CD4-positive, alpha-beta T cell (primary cell): Measurements from ENCODE around the gene PLAC1. TPM values are rescaled to one million over a fixed set of nuclear protein-coding genes. Genes with fewer than 3 reads are reported as not detected.

Experiments used
- ATAC-seq: fragments of 200-7000 bp; cut with Tn5 transposase; one replicate; pipeline ENCODE4 v1.10.0; 2022; ENCODE audit warnings: mild to moderate bottlenecking; ENCODE audit not compliant: poor library complexity
- CTCF ChIA-PET: fragments of 350-600 bp; sonication (Branson Sonifier 250); formaldehyde crosslinking; loops from one replicate; lab custom pipeline; 2021; ENCODE audit warnings: antibody characterized with exemption, inconsistent platforms; lab: Charles Lee
- POLR2A ChIA-PET: fragments of 350-600 bp; sonication (Branson Sonifier 250); formaldehyde crosslinking; loops from one replicate; lab custom pipeline; 2021; ENCODE audit warnings: antibody characterized with exemption, inconsistent platforms; lab: Charles Lee
- DNase-seq, 14 experiments: peaks; one replicate each; pipeline ENCODE4 v3.0.0-alpha.2; 2013 to 2020; ENCODE audit warnings: mixed read lengths in 2 of 14
- H3K27ac ChIP-seq, 2 donors: one replicate each; pipeline versions ENCODE4 v1.5.1 to v1.7.0; 2013; ENCODE audit warnings: low read length in 2 of 2, low read depth in 1 of 2, mild to moderate bottlenecking in 1 of 2
- H3K27me3 ChIP-seq, 2 experiments: 1 replicate in 1 of 2; 2 replicates in 1 of 2; pipeline versions ENCODE4 v1.6.1 to v1.7.0; 2013; ENCODE audit warnings: low read length in 2 of 2, control low read depth in 1 of 2, mild to moderate bottlenecking in 1 of 2, moderate library complexity in 1 of 2; ENCODE audit not compliant: insufficient read depth in 2 of 2, control insufficient read depth in 1 of 2
- H3K36me3 ChIP-seq: one replicate; pipeline ENCODE4 v1.6.1; 2013; ENCODE audit warnings: low read length, control low read depth; ENCODE audit not compliant: insufficient read depth
- H3K4me1 ChIP-seq: one replicate; pipeline ENCODE4 v1.6.1; 2013; ENCODE audit warnings: low read length, control low read depth; ENCODE audit not compliant: insufficient read depth
- H3K4me3 ChIP-seq: one replicate; pipeline ENCODE4 v1.5.1; 2013; ENCODE audit warnings: mild to moderate bottlenecking, low read length, moderate library complexity
- H3K9me3 ChIP-seq, 2 experiments: 1 replicate in 1 of 2; 2 replicates in 1 of 2; pipeline versions ENCODE4 v1.6.1 to v1.7.0; 2013; ENCODE audit warnings: low read length in 2 of 2, mild to moderate bottlenecking in 2 of 2, control low read depth in 1 of 2, moderate library complexity in 1 of 2; ENCODE audit not compliant: control insufficient read depth in 1 of 2, insufficient read depth in 1 of 2
- H3K27ac Mint-ChIP-seq: one replicate; pipeline ENCODE4 v1.8.0; 2020; ENCODE audit warnings: mixed read lengths
- H3K27me3 Mint-ChIP-seq: one replicate; pipeline ENCODE4 v1.8.0; 2021; ENCODE audit warnings: mixed read lengths
- H3K36me3 Mint-ChIP-seq: one replicate; pipeline ENCODE4 v1.8.0; 2021; ENCODE audit warnings: low read depth, mixed read lengths
- H3K4me1 Mint-ChIP-seq: one replicate; pipeline ENCODE4 v1.8.0; 2021; ENCODE audit warnings: low read depth, mixed read lengths
- H3K4me3 Mint-ChIP-seq: one replicate; pipeline ENCODE4 v1.8.0; 2020; ENCODE audit warnings: mild to moderate bottlenecking, mixed read lengths
- H3K9me3 Mint-ChIP-seq: one replicate; pipeline ENCODE4 v1.8.0; 2020; ENCODE audit warnings: mixed read lengths
- intact Hi-C, 2 experiments: fragments of 100-400 bp; cut with DNase I in 1 of 2; cut with micrococcal nuclease in 1 of 2; formaldehyde crosslinking; loops; one replicate each; pipeline versions ENCODE4 v1.15.1 to v1.9.0; 2023 to 2025; cut with DNase I, micrococcal nuclease
- total RNA-seq, 174 experiments: library from RNA in 2 of 174; stranded (reverse) in 2 of 174; gene quantifications; one replicate each; pipeline ENCODE4 v1.2.3 and lab custom pipeline; 2021 to 2026
- TF ChIP-seq, protein P1 (sequence below): fragments of 200-600 bp; IDR thresholded peaks from one replicate; pipeline ENCODE4 v1.8.0; 2022; ENCODE audit warnings: antibody characterized with exemption, mild to moderate bottlenecking

The PLAC1 gene
- total RNA-seq, 2 experiments from 2014 or later, result not detected

DNA sequence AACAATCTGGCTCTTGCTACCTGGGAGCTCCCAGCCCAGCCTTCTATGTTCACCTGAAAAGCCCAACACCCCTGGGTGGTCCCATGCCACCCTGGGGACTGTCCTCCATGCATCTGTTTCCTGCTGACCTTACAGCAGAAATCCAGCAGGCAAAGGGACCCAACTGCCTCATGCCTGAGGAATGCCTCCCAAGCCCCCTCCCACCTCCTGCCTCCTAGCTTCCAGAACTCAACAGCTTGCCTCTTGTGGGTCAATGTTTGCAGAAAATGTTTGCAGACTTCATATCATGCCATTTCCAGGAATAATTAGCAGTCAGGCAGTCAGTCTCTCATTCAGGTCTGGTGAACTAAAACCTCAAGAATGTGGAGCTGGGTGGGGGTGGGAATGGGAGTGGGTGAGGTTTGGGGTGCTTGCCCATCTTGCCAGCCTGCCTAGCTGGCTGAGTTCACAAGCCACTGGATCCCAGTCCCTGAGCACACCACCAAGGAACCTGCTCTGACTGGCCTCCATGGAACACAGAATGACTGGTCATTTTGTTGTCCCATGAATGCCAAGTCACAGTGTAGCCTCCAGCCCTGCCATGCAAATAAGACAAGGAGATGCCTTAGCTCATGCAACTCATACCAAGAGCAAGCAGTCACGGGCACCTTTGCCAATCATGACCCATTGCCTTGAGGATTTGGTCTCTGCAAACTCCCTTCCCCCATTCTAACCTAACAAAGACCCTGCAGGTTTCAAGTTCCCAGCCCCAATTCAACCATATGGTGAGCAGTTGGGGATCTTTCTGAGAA lies 12.1 kb upstream of the PLAC1 start:
- ChIA-PET CTCF (no interaction called here), POLR2A (no interaction called here)
- Mint-ChIP-seq H3K27me3 (no peaks in the 10 kb centered on the region), H3K27ac (no peak overlapping the region), H3K36me3 (no peaks in the 10 kb centered on the region), H3K4me3 (no peak overlapping the region), H3K4me1 (no peaks in the 10 kb centered on the region), H3K9me3 (no peaks in the 10 kb centered on the region)
- H3K4me3 ChIP-seq, result no peak overlapping the region
- no peaks in the 10 kb centered on the region for H3K4me1 ChIP-seq
- no peak overlapping the region for H3K27ac ChIP-seq
- H3K27me3 ChIP-seq, result no peaks in the 10 kb centered on the region
- H3K36me3 ChIP-seq, result no peaks in the 10 kb centered on the region
- TF ChIP-seq, protein P1, sequence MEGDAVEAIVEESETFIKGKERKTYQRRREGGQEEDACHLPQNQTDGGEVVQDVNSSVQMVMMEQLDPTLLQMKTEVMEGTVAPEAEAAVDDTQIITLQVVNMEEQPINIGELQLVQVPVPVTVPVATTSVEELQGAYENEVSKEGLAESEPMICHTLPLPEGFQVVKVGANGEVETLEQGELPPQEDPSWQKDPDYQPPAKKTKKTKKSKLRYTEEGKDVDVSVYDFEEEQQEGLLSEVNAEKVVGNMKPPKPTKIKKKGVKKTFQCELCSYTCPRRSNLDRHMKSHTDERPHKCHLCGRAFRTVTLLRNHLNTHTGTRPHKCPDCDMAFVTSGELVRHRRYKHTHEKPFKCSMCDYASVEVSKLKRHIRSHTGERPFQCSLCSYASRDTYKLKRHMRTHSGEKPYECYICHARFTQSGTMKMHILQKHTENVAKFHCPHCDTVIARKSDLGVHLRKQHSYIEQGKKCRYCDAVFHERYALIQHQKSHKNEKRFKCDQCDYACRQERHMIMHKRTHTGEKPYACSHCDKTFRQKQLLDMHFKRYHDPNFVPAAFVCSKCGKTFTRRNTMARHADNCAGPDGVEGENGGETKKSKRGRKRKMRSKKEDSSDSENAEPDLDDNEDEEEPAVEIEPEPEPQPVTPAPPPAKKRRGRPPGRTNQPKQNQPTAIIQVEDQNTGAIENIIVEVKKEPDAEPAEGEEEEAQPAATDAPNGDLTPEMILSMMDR, result no peak
- DNase-seq (no peak), ATAC-seq (no peak)
- intact Hi-C loops, result no loop called here
- H3K9me3 ChIP-seq, result no peaks in the 10 kb centered on the region

DNA sequence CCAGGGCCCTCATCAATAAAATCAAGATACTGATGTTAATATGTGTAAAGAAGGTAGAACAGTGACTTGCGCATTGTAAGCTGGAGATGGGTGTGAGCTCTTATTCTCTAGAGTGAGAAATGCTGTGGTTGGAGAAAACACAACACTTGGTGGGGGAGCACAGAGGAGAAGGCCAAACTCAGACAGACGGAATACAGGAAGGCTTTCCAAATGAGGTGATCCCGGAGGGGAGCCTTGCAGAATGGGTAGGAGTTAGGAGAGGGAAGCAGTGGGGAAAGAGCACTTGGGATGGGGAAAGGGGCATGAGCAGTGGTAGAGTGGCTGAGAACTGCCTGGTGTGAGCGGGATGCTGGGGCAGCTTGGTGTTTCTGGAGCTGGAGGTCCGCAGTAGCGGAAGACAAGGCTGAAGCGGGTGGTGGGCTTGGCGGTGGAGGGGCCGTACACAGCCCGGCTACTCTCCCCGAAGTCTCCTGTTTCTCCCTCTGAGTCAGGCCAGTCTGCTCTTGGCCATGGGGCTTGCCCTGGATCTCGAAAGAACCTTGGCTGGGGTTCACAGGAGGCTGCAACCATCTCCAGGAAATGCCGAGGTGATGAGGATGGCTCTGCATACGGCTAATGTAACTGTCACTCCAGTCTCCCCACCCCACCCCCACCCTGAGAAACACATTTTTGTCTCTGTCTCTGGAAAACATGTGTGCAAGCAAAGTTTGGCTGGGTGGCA lies 11.3 kb upstream of the PLAC1 start:
- Histone ChIP-seq H3K9me3 (no peaks in the 10 kb centered on the region), H3K27ac (no peak overlapping the region), H3K36me3 (no peaks in the 10 kb centered on the region), H3K4me1 (no peaks in the 10 kb centered on the region), H3K4me3 (no peak overlapping the region), H3K27me3 (no peaks in the 10 kb centered on the region)
- Mint-ChIP-seq H3K27me3 (no peaks in the 10 kb centered on the region), H3K4me3 (no peak overlapping the region), H3K27ac (no peak overlapping the region), H3K36me3 (no peaks in the 10 kb centered on the region), H3K4me1 (no peaks in the 10 kb centered on the region), H3K9me3 (no peaks in the 10 kb centered on the region)
- intact Hi-C loops, result no loop called here
- no peak for ATAC-seq
- no peak for DNase-seq
- POLR2A ChIA-PET, result no interaction called here
- CTCF ChIA-PET, result no interaction called here
- TF ChIP-seq, protein P1, result no peak

DNA sequence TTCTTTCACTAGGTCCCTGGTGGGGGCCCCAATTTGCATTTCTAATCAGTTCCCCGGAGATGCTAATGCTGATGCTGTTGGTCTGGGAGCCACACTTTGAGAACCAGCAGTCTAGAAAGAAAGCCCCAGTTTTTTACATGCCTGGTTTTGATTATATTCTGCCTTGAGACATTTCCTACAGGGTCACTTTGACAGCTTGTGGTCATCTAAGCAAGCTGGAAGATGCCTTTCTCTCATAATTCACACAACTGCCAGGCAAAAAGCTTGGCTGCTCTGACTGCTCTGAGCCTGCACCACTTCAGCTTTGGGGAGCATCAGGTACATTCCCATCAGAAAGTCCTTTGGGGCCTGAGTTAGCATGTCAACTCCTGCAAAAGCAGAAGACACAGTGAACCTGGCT lies 5.9 kb upstream of the PLAC1 start:
- H3K4me3 Mint-ChIP-seq, result no peak overlapping the region
- H3K27ac Mint-ChIP-seq, result no peak overlapping the region
- H3K27me3 ChIP-seq, result no peaks in the 10 kb centered on the region
- TF ChIP-seq, protein P1, result no peak
- no peak for ATAC-seq
- H3K27ac ChIP-seq, result no peak overlapping the region
- H3K4me3 ChIP-seq, result no peak overlapping the region
- H3K9me3 ChIP-seq, result no peaks in the 10 kb centered on the region
- ChIA-PET POLR2A (no interaction called here), CTCF (no interaction called here)
- H3K36me3 ChIP-seq, result no peaks in the 10 kb centered on the region
- intact Hi-C loops, result no loop called here
- no peaks in the 10 kb centered on the region for H3K4me1 ChIP-seq
- no peaks in the 10 kb centered on the region for H3K4me1 Mint-ChIP-seq
- H3K9me3 Mint-ChIP-seq, result no peaks in the 10 kb centered on the region
- no peaks in the 10 kb centered on the region for H3K27me3 Mint-ChIP-seq
- H3K36me3 Mint-ChIP-seq, result no peaks in the 10 kb centered on the region
- no peak for DNase-seq
